NCI-H1694 (cell line): Measurements from ENCODE around the gene TNNC1.
A peak's percentile ranks its signal among the peaks of the same experiment; 100 is the strongest.

Experiments
- DNase-seq: peaks from one replicate; lab custom pipeline; 2025; lab: John Stamatoyannopoulos, UW

Gene TNNC1

DNA sequence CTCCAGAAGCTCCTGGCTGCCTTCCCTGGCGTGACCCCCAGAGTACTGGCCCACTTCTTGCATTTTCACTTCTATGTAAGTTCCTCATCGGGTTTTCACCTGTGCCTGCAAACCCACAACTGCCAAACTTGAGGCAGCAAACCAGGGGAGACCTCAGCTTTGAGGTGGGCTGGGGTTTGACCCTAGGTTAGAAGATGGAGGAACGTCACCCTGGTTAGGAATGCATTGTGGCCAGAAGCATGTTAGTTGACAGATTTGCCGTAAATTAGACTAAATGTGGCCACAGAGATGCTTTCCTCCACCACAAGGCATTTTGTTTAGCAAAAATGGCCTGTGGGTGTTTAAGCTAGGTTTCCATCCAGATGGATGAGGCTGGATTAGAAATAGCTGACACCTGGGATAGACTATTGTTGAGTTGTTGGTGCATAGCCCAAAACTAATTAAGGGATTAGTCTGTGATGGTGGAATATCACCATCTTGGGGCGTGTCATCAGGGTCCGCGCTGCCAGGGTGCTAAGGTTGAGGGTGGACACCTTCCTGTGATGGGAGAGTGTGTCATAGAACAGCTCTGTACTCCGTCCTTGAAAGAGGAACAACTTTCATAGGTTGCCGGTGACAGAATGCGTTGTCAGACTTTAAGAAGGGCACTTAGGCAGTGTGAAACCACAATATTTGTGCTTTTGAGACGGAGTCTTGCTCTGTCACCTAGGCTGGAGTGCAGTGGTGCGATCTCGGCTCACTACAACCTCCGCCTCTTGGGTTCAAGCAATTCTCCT is 5.1 kb upstream of the TNNC1 start:
- no peak for DNase-seq

- no peak for DNase-seq
These were observed 4.4 kb upstream of the TNNC1 start for GRCh38 chr3:52458031-52458760.

DNA sequence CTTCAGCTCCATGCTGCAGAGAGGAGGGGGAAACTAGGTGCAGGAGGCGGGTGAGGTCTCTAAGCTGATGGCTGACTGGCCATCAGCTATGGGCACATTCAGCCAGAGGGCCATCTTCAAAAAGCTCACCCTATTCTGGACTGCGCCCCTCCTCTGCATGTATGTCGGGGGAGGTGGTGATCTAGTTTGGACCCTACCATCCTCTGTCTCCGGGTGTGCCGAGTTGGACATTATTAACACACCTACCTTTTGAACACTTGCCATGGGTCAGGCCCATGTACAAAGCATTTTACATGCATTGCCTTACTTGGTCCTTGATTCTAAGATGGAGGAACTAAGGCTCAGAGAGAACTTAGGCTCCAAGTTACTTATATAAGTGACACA is 3.0 kb upstream of the TNNC1 start:
- no peak for DNase-seq

GRCh38 chr3:52456169-52456799 is 2.4 kb upstream of the TNNC1 start:
- DNase-seq = no peak

DNA sequence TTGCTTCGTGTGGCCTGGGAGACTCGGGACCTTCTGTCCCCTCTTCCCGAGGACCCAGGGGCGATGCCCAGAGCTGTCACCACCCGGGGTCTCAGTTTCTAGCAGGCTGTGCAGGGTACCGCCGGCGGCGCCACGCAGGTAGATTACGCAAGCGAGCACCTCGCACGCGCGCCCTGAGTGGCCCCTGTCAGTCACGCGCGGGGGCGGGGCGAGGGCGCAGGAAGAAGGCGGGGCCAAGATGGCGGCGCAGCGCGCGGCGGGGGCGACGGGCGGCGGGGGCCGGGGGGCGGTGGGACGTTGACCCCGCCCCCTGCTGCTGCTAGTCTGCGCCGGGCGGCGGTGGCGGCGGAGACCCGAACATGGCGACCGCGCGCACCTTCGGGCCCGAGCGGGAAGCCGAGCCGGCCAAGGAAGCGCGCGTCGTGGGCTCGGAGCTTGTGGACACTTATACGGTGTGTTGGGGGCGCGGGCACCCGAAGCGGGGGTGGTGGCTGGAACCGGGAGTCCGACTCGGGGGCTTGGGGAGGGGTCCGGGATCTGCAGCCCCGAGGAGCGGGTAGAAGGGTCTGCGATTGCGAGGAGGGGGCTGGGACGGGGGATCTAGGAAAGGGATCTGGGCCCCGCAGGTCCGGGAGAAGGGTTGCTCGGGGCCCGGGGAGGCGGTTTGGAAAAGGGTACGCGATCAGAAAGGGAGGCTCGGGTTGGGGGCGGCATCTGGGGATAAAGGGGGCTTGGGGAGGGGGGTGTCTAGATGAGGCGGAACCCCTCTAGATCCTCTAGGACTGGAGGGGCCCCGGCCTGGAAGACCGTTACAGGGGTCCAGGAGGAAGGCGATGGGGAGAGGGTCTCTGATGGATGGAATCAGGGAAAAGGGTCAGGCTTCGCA is 1.7 kb upstream of the TNNC1 start, which contains the start of gene NISCH:
Gene NISCH, plus strand, starts transcription at position 322 of the 886 bp plus-strand sequence. Its CDS starts 38 bp downstream, at position 360.
- DNase-seq = no peak

- no peak for DNase-seq
These were observed 1.1 kb upstream of the TNNC1 start for GRCh38 chr3:52454938-52455282.

GRCh38 chr3:52454250-52454937 is 553 bp upstream of the TNNC1 start:
- DNase-seq = no peak

DNA sequence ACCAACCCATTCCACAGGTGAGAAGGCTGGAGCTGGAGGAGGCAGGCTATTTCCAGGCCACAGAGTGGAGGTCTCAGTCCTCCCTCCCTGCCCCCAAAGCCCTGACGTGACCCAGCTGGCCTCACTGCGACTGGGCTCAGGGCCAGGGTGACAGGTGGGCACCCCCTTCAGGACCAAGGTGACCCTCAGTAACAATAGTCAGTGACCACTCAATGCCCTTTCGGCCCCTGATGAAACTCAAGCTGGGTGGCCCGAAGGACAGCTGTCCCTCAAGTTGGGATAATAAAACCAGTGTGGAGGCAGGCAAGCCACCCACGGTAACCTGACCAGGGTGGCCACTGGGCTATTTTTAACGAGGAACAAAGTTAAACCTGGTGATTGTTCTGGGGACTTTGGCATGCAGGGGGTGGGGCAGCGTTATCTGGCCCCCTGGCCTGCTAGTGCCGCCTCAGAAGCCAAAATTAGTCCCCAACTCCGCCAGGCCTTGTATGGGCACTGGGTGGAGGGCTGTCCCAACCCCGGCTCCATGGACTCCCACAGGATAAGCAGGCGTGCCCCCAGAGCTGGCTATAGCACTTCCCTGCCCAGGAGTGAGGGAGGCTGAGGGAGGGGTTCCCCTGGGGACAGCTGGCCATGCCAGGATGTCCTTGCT is 1.1 kb downstream of the TNNC1 start:
- DNase-seq = no peak

- DNase-seq = no peak
These were observed 1.7 kb downstream of the TNNC1 start for GRCh38 chr3:52452126-52452525.

- DNase-seq = no peak
These were observed 2.4 kb downstream of the TNNC1 start for GRCh38 chr3:52451237-52452083.

DNA sequence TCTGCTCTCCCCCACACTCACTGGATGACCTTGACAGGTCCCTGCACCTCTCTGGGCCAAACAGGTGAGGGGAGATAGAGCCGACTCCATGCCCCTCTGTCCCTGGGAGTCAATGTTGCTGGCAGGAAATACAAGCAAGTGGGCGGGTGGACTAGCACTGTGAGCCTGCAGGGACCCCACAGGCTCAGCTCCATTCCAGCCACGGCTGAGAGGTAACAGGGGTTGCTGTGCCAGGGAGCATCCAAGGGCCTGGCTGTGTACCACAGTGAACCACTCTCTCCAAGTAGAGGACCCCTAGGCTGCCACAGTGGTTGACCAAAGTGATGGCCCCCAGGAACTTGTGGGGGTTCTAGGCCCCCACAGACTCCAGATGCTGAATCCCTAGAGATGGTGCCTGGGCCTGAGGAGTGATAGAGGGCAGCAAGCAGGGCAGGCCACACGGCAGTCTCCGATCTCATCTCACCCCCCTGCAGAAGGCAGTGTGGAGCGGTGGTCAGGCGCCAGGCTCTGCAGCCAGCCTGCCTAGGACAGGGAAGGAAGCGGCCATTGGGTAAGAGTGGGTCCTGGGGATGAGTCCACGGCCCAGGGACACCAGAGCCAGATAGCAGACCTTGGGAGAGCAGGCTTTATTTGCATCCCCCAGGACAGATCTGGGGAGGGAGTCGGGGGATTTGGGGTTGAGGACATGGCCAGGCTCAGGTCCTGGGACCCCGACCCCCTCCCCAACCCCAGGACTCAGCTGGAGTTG is 3.2 kb downstream of the TNNC1 start:
- DNase-seq = no peak

GRCh38 chr3:52447512-52448355 is 6.1 kb downstream of the TNNC1 start:
- DNase-seq = no peak

DNA sequence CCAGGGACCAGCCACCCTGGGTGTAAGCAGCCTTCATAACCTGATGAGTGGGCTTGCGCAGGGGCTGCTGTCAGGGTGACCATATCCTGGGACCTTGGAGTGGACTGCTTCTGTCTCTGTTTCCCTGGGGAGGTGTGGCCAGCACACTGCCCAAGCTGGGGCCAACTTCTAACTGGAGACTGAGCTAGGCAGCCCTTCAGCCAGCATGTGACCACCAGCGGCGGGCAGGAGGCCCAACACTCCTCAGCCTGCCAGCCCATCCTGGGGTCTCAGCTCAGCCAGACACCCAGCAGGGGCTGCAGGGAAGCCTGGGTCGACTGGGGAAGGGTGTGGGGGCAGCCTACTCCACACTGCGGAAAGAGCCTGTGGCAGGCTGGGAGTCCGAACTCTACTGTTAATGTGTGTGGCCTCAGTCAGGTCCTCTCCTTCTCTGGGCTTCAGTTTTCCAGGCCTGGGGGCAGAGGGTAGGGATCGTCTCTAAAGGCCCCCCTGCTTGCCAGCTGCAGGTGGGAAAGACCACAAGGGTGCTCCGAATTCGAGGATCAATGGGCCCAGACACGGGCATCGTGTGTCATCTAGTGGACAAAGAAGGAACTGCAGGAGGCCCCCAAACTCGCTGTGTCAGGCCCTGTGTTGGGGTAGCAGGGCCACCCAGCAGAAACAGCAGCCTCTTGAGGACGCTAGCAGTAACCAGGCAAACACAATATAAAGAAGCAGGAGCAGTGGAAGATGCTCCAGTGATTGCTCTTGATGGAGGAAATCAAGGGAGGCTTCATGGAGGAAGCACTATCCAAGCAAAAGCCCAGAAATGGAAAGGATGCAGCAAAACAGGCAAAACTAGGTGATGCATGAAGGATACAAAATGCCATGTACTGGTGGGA is 7.0 kb downstream of the TNNC1 start:
- peak; percentile 40 for DNase-seq

DNA sequence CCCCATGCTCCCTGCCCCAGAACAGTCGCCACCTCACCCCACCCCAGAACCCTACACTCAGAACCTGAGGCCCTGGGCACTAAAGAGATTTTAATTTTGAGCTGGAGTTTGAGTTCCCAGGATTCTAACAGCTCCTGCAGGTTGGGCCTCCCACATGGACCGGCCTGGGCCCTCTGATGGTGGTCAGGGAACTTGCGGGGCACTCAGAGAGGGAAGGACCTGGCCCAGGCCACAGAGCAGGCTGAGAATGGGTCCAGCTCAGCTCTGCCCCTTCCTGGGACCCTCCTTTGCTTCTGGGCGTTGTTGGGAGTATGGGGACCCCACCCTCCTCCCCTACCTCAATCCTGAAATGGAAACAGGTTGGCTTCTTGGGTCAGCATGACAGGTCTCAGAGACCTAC is 7.8 kb downstream of the TNNC1 start:
- DNase-seq = no peak

- DNase-seq = no peak
These were observed 8.7 kb downstream of the TNNC1 start, which contains the start of gene SEMA3G for GRCh38 chr3:52444860-52445793. Gene SEMA3G, minus strand, starts transcription at chr3:52445103. Its CDS starts 76 bp downstream, at chr3:52445027.
